Measurements from ENCODE around the gene RHBDD1.

RHBDD1 gene

DNA sequence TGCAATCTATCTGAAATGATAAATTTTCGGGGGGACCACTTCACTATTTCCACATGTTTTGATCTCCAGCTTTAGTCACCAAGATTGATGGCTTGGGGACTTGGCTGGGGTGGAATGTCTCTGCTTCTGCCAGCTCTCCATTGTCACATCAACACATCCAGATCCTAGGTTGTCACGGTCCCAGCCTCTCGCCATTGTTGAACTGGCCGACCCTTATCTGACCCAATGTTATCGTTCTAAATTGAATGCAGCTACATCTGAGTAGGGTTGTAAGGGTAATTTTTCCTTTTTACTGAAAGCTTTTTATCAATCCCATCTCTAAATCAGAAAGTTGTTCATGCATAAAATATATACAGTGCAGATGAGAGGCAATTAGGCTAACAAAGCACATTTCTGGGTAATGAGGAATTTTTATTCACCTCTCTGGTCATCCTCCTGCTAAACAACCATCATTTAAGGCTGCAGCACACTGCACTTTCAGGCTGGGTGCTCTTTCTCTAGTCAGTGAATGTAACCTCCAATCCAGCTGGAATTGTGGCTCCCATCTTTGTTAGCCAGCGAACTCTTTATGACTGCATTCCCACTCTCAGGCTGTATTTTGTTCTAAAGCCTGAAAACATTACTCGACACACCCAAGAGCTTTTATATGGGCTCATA lies 200.0 kb downstream of the RHBDD1 start:
- TF ChIP-seq, protein P1, sequence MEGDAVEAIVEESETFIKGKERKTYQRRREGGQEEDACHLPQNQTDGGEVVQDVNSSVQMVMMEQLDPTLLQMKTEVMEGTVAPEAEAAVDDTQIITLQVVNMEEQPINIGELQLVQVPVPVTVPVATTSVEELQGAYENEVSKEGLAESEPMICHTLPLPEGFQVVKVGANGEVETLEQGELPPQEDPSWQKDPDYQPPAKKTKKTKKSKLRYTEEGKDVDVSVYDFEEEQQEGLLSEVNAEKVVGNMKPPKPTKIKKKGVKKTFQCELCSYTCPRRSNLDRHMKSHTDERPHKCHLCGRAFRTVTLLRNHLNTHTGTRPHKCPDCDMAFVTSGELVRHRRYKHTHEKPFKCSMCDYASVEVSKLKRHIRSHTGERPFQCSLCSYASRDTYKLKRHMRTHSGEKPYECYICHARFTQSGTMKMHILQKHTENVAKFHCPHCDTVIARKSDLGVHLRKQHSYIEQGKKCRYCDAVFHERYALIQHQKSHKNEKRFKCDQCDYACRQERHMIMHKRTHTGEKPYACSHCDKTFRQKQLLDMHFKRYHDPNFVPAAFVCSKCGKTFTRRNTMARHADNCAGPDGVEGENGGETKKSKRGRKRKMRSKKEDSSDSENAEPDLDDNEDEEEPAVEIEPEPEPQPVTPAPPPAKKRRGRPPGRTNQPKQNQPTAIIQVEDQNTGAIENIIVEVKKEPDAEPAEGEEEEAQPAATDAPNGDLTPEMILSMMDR (IDR thresholded peaks at IDR 0.05; ENCODE audit: borderline replicate concordance, insufficient read depth, low read depth, low read length): no peak
- no peak overlapping the region for H3K4me3 ChIP-seq (ENCODE audit: low read depth, low read length)

DNA sequence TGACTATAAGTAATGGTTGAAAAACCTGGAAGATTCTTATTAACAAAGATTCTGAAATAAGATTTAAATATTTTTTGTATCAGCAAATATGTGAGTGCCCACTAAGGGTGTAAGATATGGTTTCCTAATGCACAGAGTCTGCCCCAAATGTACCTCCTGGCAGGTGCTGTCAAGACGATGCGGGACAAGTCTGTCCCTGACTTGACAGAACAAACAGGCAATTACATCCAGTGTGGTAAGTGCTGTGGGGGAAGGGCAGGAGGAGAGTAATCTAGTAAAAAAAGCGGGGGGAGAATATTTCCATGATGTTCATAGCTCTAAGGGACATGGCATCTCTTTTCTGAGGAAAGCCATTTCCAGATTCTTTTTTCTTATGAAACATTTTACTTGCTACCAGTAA lies 200.7 kb downstream of the RHBDD1 start:
- H3K4me3 ChIP-seq (ENCODE audit: low read depth, low read length): no peak overlapping the region
- TF ChIP-seq, protein P1 (IDR thresholded peaks at IDR 0.05; ENCODE audit: borderline replicate concordance, insufficient read depth, low read depth, low read length): no peak

DNA sequence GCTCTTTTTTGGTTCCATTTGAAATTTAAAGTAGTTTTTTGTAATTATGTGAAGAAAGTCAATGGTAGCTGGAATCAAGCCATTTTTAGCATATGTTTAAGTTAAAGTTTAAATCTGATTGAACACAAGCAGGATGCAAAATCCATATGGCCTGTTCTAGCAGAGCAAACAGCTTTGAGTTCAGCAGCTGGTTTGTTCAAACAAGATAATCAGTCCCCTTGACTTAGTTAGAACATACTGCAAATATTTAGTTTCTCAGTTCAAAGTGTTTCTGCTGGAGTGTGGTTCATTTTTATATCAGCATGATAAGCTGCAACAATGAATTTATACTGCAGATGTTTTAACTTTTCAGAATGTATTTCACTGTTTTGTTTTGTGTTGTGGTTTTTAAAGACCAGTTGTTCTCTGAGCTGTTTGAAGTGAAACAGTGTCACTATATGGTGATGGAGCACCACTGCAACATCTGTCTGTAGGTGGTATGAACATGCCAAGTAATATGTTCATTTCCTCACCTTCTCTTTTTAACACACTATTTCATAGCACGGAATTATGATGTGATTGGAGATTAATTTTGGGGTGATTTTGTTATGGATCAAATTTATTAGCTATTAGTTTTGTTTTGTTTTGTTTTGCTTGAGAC lies 202.8 kb downstream of the RHBDD1 start:
- TF ChIP-seq, protein P1 (IDR thresholded peaks at IDR 0.05; ENCODE audit: borderline replicate concordance, insufficient read depth, low read depth, low read length): no peak
- H3K4me3 ChIP-seq (ENCODE audit: low read depth, low read length): no peak overlapping the region

DNA sequence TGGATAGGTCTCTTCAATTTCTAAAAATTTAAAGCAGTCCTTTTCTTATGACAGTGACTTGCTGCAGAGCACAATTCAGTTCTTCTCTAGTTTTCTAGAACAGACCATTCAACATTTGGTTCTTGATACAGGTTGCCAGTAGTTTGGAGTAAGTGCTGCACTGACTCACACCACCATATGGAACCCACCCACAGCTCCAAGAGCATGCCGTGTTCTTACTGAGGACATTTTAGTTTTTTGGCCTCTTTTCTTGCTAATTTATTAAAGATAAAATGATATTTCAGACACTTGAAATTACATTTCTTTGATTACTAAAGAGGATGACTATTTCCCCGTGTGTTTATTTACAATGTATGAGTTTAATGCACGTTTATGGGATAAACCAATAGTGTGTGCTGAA lies 208.1 kb downstream of the RHBDD1 start:
- no peak overlapping the region for H3K4me3 ChIP-seq (ENCODE audit: low read depth, low read length)
- TF ChIP-seq, protein P1 (IDR thresholded peaks at IDR 0.05; ENCODE audit: borderline replicate concordance, insufficient read depth, low read depth, low read length): no peak

Data from GM12875 (cell line).